HCT116 (cell line): ENCODE data around the gene CC2D1A. TPM values are rescaled to one million over a fixed set of nuclear protein-coding genes. Genes with fewer than 3 reads are reported as not detected.

ENCODE experiments used
- ATAC-seq: fragments of 200-7000 bp; cut with Tn5 transposase; 2 replicates; pipeline ENCODE4 v1.9.1; 2020; ENCODE audit warnings: mild to moderate bottlenecking, moderate library complexity
- BruUV-seq: library from RNA; stranded (reverse); fragments of 400-500 nt; replicated peaks from 2 replicates; lab custom pipeline; 2021; lab: Mats Ljungman, UMichigan
- CTCF ChIA-PET: fragments of 300-600 bp; sonication (Branson Sonifier 250); formaldehyde crosslinking; loops from one replicate; lab custom pipeline; 2021; ENCODE audit warnings: antibody characterized with exemption; lab: Charles Lee
- POLR2A ChIA-PET: fragments of 300-600, 350-600 bp; sonication (Branson Sonifier 250); formaldehyde crosslinking; loops from one replicate; lab custom pipeline; 2021; ENCODE audit warnings: antibody characterized with exemption; lab: Charles Lee
- RAD21 ChIA-PET, 2 experiments: fragments of 300-600 bp; sonication (Branson Sonifier 250); formaldehyde crosslinking; loops; one replicate each; lab custom pipeline; 2023; ENCODE audit warnings: low total read pairs in 2 of 2; ENCODE audit not compliant: uncharacterized antibody in 2 of 2, unreplicated experiment in 2 of 2, low non-redundant PET in 1 of 2; lab: Charles Lee
- DNase-seq: peaks from one replicate; pipeline ENCODE4 v3.0.0-alpha.2; 2010; ENCODE audit warnings: low read depth, low spot score
- H2AFZ ChIP-seq: fragments of 200-600 bp; shearing (Covaris generic), sonication (generic); 2 replicates; pipeline ENCODE4 v1.6.1; 2017; ENCODE audit warnings: low read depth, mixed run types, mixed read lengths, antibody characterized with exemption, low read length; ENCODE audit not compliant: poor library complexity, severe bottlenecking
- H3K27ac ChIP-seq: 2 replicates; pipeline ENCODE4 v1.5.1; 2012; ENCODE audit warnings: low read depth, low read length
- H3K27me3 ChIP-seq: fragments of 200-600 bp; sonication (generic); 2 replicates; pipeline ENCODE4 v1.6.1; 2016; ENCODE audit warnings: mixed run types, low read length, mixed read lengths; ENCODE audit not compliant: insufficient read depth
- H3K36me3 ChIP-seq, 2 experiments: fragments of 200-500 bp in 1 of 2; fragments of 200-600 bp in 1 of 2; sonication (Bioruptor generic) in 1 of 2; sonication (generic) in 1 of 2; 2 replicates each; pipeline versions ENCODE4 v1.5.1 to v1.6.1; 2014 to 2016; ENCODE audit warnings: low read length in 2 of 2, inconsistent platforms in 1 of 2, mixed read lengths in 1 of 2, mixed run types in 1 of 2; ENCODE audit not compliant: insufficient read depth in 2 of 2, control insufficient read depth in 1 of 2
- H3K4me1 ChIP-seq, 2 experiments: fragments of 200-600 bp in 1 of 2; sonication (generic) in 1 of 2; 2 replicates each; pipeline versions ENCODE4 v1.5.1 to v1.6.1; 2012 to 2017; ENCODE audit warnings: low read length in 2 of 2, inconsistent platforms in 1 of 2, mild to moderate bottlenecking in 1 of 2, mixed read lengths in 1 of 2, mixed run types in 1 of 2, moderate library complexity in 1 of 2; ENCODE audit not compliant: insufficient read depth in 2 of 2, control insufficient read depth in 1 of 2
- H3K4me2 ChIP-seq: fragments of 200-600 bp; sonication (generic); 2 replicates; pipeline ENCODE4 v1.6.1; 2017; ENCODE audit warnings: mixed run types, low read length, mixed read lengths
- H3K4me3 ChIP-seq, 2 experiments: fragments of 200-600 bp in 1 of 2; sonication (generic) in 1 of 2; replicated peaks in 1 of 2; 2 replicates each; pipeline ENCODE4 v1.5.1; 2011 to 2016; ENCODE audit warnings: low read length in 2 of 2, control low read depth in 1 of 2, low read depth in 1 of 2, mild to moderate bottlenecking in 1 of 2, mixed read lengths in 1 of 2, mixed run types in 1 of 2
- H3K79me2 ChIP-seq: fragments of 200-600 bp; sonication (generic); 2 replicates; pipeline ENCODE4 v1.6.1; 2017; ENCODE audit warnings: mild to moderate bottlenecking, mixed run types, low read length, moderate library complexity, mixed read lengths; ENCODE audit not compliant: insufficient read depth
- H3K9ac ChIP-seq: fragments of 200-600 bp; sonication (generic); 2 replicates; pipeline ENCODE4 v1.6.1; 2016; ENCODE audit warnings: low read length, mixed read lengths
- H3K9me2 ChIP-seq: fragments of 200-600 bp; sonication (generic), shearing (Covaris generic); 2 replicates; pipeline ENCODE4 v1.6.1; 2017; ENCODE audit warnings: mixed run types, mild to moderate bottlenecking, moderate library complexity; ENCODE audit not compliant: insufficient read depth
- H3K9me3 ChIP-seq, 2 experiments: fragments of 200-500 bp in 1 of 2; fragments of 200-600 bp in 1 of 2; sonication (Bioruptor generic) in 1 of 2; sonication (generic) in 1 of 2; 2 replicates each; pipeline ENCODE4 v1.6.1; 2014 to 2017; ENCODE audit warnings: low read length in 2 of 2, mixed read lengths in 2 of 2, inconsistent platforms in 1 of 2, low read depth in 1 of 2, mild to moderate bottlenecking in 1 of 2, mixed run types in 1 of 2, moderate library complexity in 1 of 2; ENCODE audit not compliant: control insufficient read depth in 1 of 2, insufficient read depth in 1 of 2
- H4K20me1 ChIP-seq: fragments of 200-600 bp; sonication (generic), shearing (Covaris generic); 2 replicates; pipeline ENCODE4 v1.6.1; 2017; ENCODE audit warnings: mixed run types, mild to moderate bottlenecking, moderate library complexity; ENCODE audit not compliant: insufficient read depth
- CEBPB ChIP-seq: IDR thresholded peaks from 2 replicates; pipeline ENCODE4 v1.6.1; 2012; ENCODE audit warnings: low read depth
- ELF1 ChIP-seq: IDR thresholded peaks from 2 replicates; pipeline ENCODE4 v1.6.1; 2012; ENCODE audit warnings: low read depth, borderline replicate concordance
- EZH2 ChIP-seq: fragments of 200-600 bp; sonication (generic); IDR thresholded peaks from 2 replicates; pipeline ENCODE4 v1.6.1; 2017; ENCODE audit warnings: antibody characterized with exemption, mixed run types
- FOSL1 ChIP-seq: IDR thresholded peaks from 2 replicates; pipeline ENCODE4 v1.6.1; 2012; ENCODE audit warnings: low read depth
- JUND ChIP-seq: IDR thresholded peaks from 2 replicates; pipeline ENCODE4 v1.6.1; 2012
- MAX ChIP-seq: IDR thresholded peaks from 2 replicates; pipeline ENCODE4 v1.6.1; 2012
- POLR2A ChIP-seq: IDR thresholded peaks from 2 replicates; pipeline ENCODE4 v1.7.0; 2011; ENCODE audit warnings: borderline replicate concordance; ENCODE audit not compliant: insufficient read depth, insufficient read length; ENCODE audit errors: extremely low read depth
- POLR2AphosphoS5 ChIP-seq: IDR thresholded peaks from 2 replicates; pipeline ENCODE4 v1.6.1; 2011; ENCODE audit warnings: mild to moderate bottlenecking, low read depth, low read length, moderate library complexity
- RAD21 ChIP-seq: IDR thresholded peaks from 2 replicates; pipeline ENCODE4 v1.6.1; 2012; ENCODE audit warnings: low read depth, mild to moderate bottlenecking
- REST ChIP-seq: IDR thresholded peaks from 2 replicates; pipeline ENCODE4 v1.6.1; 2012; ENCODE audit warnings: low read depth
- SIN3A ChIP-seq: IDR thresholded peaks from 2 replicates; pipeline ENCODE4 v1.6.1; 2012; ENCODE audit warnings: low read depth
- SP1 ChIP-seq: IDR thresholded peaks from 2 replicates; pipeline ENCODE4 v1.6.1; 2012; ENCODE audit warnings: low read depth
- SRF ChIP-seq: IDR thresholded peaks from 2 replicates; pipeline ENCODE4 v1.6.1; 2012; ENCODE audit warnings: low read depth
- TCF7L2 ChIP-seq: IDR thresholded peaks from 2 replicates; pipeline ENCODE4 v1.7.0; 2011; ENCODE audit warnings: borderline replicate concordance, inconsistent platforms; ENCODE audit not compliant: insufficient read depth, insufficient read length; ENCODE audit errors: extremely low read depth
- ZBTB33 ChIP-seq: IDR thresholded peaks from 2 replicates; pipeline ENCODE4 v1.6.1; 2011; ENCODE audit warnings: mild to moderate bottlenecking, low read length, moderate library complexity; ENCODE audit not compliant: insufficient replicate concordance; ENCODE audit errors: extremely low read depth
- ZFX ChIP-seq: fragments of 450-650 bp; IDR thresholded peaks from 2 replicates; pipeline ENCODE4 v1.6.1; 2017
- ZNF274 ChIP-seq: fragments of 200-500 bp; sonication (Bioruptor generic); IDR thresholded peaks from 2 replicates; pipeline ENCODE4 v1.6.1; 2014; ENCODE audit warnings: mild to moderate bottlenecking, low read depth, low read length, inconsistent platforms
- intact Hi-C: fragments of 100-400 bp; cut with micrococcal nuclease; formaldehyde crosslinking; loops from 2 replicates; pipeline ENCODE4 v1.10.0; 2022
- total RNA-seq: library from RNA; stranded (reverse); gene quantifications from one replicate; pipeline ENCODE4 v1.2.1, GENCODE V29; 2021; ENCODE audit not compliant: unreplicated experiment

The CC2D1A gene
- total RNA-seq, 1 experiment from 2014 or later: 51.5 TPM

- Histone ChIP-seq H3K4me3 (no peak overlapping the region), H2AFZ (no peak overlapping the region), H3K4me1 (peaks cover 0 to 4% of the 10 kb centered on the region in 2 experiments; a peak in 2 of 4 replicates), H4K20me1 (no peaks in the 10 kb centered on the region), H3K27me3 (no peaks in the 10 kb centered on the region), H3K9me3 (no peaks in the 10 kb centered on the region), H3K79me2 (no peaks in the 10 kb centered on the region), H3K36me3 (no peaks in the 10 kb centered on the region), H3K27ac (no peak overlapping the region), H3K9ac (no peak overlapping the region), H3K9me2 (no peaks in the 10 kb centered on the region), H3K4me2 (no peak overlapping the region)
- TF ChIP-seq ELF1: no peak
- no peak for TF ChIP-seq CEBPB
- TF ChIP-seq SIN3A: no peak
- TF ChIP-seq JUND: no peak
- TF ChIP-seq SP1: no peak
- no peak for TF ChIP-seq SRF
- TF ChIP-seq EZH2: no peak
- no peak for TF ChIP-seq POLR2A
- TF ChIP-seq MAX: no peak
- TF ChIP-seq FOSL1: no peak
- no peak for TF ChIP-seq RAD21
- no peak for TF ChIP-seq ZBTB33
- no peak for TF ChIP-seq REST
- no peak for TF ChIP-seq POLR2AphosphoS5
- TF ChIP-seq TCF7L2: no peak
- no peak for TF ChIP-seq ZFX
- no peak for TF ChIP-seq ZNF274
- CTCF ChIA-PET: no interaction called here
- POLR2A ChIA-PET: no interaction called here
- no peak for ATAC-seq
- RAD21 ChIA-PET: no interaction called here
- intact Hi-C loops: no loop called here
- DNase-seq: no peak
- no TSS peak for BruUV-seq
Observed at GRCh38 chr19:13890136-13890535, 15.9 kb upstream of the CC2D1A start.
